ENCODE measurements around the gene AKR1C1.
"Not testable (repeated sequence)": the region's sequence is repeated elsewhere in the genome, so short reads cannot be mapped to it uniquely, and the experiment has no call there.

The AKR1C1 gene

DNA sequence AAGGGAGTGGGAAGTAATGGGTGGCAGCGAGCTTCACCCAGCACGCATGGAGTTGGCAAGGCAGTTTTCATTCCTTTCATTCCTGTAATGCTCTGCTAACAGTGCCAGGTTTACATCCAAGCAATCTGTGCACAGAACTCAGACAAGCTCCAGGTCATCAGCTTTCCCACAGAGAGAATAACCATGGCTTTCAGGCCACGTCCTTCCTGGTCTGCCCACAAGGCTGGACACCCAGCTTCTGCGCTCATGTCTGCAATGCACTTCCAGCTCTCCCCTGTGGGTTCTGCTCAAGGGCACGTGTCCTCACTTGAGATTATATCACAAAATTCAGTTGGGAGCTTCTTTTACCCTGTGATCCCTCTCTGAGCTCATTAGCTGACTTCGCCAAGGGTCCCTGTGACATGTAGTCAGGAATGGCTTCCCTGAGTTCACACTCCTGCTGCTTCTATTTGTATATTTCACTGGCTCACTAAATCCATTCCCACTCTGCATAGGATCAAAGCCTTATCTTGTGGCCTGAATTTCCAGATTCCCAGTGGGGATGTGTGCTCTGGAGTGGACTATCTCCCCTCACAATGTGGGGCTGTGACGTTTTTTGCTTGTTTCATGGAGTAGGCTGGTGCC is 21.9 kb downstream of the AKR1C1 start:
- no peak for DNase-seq

DNA sequence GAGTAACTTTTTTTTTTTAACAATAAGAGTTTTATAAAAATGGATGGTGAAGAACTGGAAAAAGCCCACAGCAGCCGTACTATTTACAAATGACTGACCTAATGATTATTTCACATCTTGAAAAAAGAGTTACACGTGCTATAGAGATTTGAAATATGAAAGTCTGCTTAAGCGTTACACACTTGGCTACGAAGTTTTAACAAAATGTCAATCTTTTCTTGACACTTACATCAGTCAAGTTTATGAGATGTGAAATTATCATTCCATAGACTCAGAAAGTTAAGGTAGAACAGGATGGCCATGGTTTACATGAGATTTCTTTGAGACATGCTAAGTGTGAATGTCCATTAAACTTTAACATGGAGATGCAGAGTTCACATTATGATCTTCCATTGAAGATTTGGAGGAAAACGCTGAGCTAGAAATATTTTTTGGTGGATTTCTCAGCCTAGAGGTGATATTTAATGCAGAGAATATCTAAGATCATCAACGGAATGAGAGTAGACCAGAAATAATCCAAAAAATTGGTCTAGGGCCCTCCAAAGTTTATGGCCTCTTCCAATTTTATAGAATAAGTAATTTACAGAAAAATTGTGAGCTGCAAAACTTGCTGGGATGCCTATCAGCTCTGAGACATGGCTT is 24.9 kb downstream of the AKR1C1 start:
- DNase-seq = not testable (repeated sequence)

DNA sequence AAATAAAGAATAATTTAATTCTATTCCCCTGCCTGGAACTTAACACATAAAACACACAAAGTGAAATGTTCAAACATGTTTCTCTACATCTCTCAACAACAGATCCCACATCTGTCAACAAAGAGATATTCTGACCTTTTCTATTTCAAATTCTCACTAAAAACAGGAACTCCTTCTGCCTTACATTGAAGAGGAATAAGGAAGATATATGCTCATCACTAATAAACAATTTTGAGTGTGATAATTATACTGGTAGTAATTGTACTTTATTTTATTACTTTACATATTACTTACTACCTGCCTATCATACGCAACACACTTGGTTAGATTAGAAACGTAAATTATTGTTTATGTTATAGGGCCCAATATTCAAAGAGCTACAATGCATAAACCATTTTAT is 27.0 kb downstream of the AKR1C1 start:
- DNase-seq = no peak

DNA sequence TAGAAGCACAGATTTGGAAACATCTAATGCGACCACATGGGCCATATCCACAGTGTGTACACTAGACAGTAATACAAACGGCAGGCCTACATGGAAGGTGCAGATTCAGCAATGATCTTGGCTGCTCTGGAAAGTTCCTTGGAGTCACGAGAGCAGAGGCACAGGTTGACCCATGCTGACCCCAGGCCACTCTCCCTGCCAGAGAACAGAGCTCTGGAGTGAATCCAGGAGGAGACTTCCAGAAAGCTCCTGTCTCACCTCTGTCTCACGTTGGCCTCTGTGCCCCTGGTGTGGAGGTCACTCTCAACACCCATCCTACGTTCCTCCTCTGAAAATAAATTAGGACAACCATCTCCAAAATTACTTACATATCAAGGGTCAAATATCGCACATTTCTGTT is 28.2 kb downstream of the AKR1C1 start:
- not testable (repeated sequence) for DNase-seq

DNA sequence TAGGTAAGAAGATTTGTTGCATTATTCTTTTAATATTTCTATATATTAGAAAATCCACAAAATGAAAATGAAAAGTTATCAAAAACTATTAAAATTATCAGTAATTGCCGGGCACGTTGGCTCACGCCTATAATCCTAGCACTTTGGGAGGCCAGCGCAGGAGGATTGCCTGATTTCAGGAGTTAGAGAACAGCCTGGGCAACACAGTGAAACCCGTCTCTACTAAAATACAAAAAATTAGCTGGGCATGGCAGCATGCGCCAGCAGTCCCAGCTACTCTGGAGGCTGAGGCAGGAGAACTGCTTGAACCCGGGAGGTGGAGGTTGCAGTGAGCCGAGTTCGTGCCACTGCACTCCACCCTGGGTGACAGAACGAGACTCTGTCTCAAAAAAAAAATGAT is 29.3 kb downstream of the AKR1C1 start:
- not testable (repeated sequence) for DNase-seq

DNA sequence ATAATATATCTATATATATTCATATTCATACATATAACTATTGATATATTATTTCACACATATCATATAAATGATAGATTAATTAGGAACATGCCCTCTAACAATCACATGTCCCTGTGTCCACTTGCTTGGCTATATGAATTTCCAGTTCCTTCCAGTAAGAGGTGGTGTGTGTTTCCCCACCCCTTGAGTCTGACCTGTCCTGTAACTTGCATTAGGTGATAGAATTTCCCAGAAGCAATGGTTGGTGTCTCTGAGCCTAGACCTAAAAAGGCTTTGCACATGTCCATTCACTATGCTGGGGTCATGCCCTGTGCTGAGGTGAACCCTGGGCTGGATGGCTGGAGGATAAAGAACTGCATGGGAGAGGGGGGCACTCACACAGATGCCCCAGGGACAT is 31.0 kb downstream of the AKR1C1 start:
- DNase-seq = not testable (repeated sequence)

DNA sequence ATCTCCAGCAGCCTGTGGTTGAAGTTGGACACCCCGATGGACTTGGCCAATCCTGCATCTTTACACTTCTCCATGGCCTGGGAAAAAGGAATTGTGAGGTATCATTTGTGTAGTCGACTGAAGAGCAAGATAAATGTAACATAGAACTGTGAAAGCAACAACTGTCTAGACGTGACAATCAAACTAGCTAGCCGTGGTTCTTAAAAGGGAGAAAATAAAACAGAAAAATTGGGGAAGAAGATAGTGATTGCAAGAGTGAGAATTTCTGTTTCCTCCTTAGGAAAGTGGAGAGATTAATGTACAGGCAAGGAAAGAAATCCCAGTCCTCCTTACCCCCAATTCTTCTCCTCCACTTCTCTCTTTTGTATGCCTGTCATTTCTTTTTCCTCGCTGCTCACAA is 35.5 kb downstream of the AKR1C1 start:
- DNase-seq = no peak

DNA sequence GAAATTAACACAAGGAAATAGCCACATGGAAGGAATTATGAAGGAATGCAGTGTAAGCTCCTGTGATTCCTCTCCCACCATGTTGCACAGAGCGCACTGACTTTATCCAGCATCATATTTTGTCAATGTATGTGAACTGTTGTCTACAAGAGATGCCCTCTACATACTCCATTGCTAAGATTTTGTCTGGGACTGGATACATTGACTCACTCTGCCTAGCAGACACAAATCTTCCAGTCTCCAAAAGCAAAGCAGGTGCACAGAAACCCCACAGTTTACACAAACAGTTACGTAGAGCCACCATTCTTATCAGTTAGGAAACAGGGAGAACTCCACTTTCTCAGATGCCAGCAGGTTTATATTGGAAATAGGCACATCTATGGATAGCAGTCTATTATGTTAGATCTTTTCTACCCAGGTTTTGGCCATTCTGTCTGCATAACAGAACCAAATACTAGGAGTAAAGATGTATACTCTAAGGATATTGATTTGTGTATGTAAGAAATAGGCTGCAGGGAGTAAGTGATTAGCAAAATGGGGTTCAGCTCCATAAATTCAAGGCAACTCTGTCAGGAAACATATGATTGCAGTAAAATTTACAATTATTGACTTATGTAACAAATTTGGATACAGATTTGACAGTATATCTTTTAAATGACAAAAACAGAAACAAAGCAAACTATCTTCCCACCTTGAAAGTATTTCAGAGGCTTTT is 39.0 kb downstream of the AKR1C1 start:
- no peak for DNase-seq

DNA sequence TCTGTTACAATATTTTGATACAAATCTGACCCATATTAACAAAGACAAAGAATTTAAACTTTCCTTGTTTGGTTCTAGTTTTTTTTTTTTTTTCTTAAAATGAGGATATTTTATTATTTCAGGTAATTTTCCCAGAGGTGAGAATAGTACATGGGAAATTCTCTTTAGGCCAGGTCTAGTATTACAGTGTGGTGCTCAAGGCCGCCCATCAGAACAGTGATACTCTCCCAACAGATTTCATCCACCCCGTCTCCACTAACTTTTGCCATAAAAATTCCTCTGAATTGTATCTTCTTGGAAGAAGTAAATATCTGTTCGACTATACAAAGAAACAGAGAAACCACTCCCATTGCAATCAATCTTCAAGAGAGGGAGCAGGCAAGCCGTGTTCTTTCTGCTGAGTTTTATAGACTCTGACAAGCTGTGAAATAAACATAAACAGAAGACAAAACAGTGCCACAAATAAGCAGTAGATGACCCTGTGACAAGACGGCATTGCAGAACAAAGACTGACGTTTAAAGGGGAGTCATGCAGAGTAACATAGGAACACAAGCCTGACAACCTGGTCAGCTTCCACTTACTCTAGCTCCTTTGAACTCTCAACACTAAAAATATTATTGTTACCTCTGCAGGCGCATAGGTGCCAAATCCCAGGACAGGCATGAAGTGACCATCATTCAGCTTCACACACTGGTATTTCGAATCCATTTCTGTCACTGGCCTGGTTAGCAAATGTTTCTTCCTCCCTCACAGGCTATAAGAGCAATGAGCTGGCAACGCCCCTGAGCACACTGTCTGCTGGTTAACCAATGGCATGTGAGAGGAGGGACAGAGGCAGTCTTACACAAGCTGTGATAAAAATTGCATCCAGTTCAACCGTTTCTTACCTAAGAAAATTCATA is 40.2 kb downstream of the AKR1C1 start, which contains the start of gene AKR1C2:
TSS of gene AKR1C2 (minus strand) at position 731 of the 903 bp plus-strand sequence. CDS start at position 709, 22 bp downstream.
- DNase-seq = not testable (repeated sequence)

DNA sequence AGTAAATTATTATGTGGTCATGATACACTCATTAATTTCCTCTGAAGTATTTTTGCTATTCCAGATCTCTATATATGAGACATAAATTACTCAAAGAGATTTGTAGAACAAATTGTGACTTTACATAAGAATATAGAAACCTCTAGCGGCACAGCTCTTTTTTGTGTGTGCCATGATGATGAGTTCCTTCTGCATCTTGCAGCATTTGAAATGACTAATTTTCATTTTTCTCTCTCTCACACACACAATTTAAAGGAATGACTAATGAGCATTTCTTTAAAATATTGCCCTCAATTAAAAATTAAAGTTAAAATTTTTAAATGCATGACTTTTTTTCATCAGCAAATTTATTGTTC is 40.8 kb downstream of the AKR1C1 start:
- DNase-seq = not testable (repeated sequence)

DNA sequence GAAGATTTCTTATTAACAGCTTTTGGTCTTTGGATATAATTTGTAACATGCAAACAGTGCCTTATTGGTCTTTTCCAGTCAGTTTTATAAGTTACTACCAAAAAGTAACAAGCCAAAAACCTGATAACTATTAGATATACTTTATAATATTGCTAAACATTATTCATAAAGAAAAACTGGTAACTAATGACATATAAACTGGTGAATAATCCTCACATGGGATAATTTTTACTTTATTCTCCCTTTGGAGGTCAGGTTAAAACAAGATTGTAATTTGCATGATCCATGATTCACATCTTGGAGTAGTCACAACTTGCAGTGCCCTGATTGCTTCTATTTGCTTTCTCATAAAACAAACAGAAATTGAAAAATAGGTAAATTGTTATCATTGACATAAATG is 41.3 kb downstream of the AKR1C1 start:
- DNase-seq = not testable (repeated sequence)

DNA sequence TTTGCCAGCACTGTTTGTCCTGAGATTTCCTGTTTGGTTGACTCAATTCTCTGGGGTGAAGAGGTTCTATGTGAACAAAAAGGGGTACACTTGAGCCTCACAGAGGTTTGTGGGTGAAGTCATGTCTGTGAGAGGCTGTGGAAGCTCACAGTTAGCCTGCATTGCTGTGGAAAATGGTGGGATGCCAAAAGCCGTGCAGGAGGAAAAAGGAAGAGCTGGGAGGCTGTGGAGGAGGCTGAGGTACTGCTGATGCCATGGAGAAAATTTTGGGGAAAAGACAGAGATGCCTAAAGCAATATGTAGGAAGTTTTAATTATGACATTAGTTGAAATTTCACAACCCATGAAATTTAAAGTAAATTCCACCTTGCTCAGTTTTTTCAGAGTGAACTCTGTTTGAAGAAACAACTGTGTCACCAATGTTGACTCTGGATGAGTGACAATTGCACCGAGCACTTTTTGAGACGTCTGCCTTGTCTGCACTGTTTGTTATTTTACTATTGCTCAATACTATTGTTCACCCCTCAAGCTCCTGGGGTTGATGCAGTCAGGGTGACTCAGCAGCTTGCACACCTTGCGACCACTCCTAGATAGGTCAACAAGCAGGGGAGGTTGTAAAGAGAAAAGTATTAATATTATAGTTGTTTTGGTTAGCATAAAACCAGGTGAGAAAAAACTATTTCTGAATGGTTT is 45.8 kb downstream of the AKR1C1 start:
- DNase-seq = not testable (repeated sequence)

DNA sequence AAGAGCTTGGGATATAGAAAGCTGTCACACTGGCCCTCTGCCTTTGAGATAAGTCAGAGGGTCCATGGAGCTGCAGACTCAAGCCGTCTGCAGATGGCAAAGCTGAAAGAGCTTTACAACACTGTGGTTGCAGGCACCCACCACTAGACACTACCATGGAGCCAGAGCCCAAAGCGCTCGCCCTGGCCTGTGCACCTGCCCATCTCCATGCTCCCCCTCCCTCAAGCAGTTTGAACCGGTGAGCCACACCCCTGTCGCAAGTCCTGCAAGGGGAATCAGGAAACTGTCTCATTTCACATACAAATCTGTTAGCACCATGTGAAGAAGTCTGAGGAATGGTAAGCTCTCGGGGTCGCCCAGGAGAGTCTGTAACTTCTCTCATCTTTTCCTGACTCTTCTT is 46.8 kb downstream of the AKR1C1 start:
- not testable (repeated sequence) for DNase-seq

DNA sequence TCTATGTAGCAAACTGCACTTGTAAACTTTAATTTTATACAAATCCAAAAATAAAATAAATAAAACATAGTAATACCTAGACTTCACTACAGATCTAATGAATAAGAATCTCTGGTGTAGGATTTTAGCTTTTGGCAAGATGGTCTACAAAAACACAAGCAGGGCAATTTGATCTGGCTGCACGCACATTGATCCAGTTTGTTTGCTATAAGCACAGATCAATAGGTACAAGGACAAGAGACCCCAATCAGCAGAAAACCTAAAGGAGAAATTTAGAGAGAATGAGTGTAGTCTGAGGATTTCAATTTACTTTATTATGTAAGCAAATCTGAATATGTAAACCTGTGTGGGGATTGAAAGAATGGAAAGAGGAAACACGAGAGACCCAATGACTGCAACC is 48.2 kb downstream of the AKR1C1 start:
- not testable (repeated sequence) for DNase-seq

DNA sequence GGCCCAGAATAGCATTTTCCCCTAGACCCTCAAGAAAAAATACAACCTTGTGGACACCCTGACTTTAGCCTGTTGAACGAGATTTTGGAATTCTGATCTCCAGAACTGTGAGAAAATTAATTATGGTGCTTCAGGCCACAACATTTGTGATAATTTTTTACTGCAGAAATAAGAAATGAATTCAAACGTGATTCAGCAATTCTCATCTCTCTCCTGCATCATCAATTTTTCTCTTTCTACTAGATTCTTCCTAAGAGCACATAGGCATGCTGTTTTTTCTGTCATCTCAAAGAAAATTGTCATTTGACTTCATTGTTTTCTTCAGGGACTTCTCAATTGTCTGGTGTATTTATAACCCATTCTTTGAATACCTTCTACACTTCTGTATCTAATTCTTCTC is 49.4 kb downstream of the AKR1C1 start:
- no peak for DNase-seq

DNA sequence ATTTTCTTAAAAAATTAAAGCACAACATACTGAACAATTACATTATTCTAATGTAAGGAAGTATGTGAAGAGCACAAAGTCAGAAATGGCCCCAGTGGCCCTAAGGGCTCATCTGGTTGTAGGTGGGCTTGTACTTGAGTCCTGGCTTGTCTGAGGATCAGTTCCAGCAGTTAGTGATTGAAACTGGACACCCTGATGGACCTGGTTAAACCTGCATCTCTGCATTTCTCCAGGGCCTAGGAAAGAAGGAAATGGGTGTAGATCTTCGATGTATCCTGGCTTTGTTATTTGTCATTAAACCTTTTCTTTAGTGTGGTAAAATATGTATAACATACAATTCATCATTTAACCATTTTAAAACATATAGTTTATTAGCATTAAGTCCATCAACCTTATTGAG is 50.2 kb downstream of the AKR1C1 start:
- DNase-seq = no peak

DNA sequence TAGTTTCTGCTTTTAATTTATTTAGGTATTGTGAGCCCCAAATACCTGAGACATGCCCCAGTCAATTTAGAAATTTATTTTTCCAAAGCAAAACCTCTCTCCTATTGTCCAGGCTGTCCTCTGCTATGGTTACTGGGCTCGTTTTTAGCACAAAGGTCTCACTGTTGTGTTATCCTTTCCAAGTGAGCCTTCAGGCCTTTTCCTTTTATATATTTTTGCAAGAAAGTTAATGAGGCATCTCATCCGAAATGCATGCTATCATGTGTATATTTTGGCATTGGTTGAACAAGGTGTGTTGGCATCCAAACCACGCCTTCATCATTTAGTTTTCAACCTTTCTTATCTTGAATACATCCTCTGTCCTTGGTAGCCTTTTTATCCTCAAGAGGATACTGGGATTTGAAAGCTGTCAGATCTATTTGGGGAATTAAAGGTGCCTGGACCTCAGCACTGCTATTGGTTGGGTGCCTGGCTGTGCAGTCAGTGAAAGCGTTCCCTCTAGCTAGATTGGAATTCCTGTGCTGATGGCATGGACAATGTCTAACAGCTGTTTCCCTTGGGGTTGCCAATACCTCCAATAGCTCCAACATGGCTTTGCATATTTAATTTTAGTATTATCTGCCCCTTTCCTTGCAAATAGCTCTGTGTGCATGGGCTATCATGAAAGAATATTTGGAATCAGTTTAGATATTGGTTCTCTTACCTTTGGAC is 51.1 kb downstream of the AKR1C1 start:
- DNase-seq = not testable (repeated sequence)

DNA sequence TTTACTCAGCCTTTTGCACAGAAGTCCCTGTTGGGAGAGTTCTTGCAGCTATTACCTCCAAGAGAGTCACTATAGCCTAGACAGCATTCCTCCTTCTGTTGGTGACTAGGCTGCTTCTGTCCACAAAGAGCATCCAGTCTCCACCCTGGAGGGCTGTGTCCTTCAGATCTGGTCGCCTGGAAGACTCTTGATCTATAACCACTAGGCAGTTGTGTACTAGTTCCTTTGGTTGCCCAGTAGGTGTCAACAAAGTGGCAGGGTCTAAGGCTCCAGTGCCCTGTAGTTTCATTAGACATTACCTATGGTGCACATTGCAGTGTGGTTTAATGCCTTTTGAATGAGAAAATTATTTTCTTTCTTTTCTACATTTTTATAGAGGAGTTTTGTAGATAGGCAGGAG is 51.7 kb downstream of the AKR1C1 start:
- DNase-seq = no peak

DNA sequence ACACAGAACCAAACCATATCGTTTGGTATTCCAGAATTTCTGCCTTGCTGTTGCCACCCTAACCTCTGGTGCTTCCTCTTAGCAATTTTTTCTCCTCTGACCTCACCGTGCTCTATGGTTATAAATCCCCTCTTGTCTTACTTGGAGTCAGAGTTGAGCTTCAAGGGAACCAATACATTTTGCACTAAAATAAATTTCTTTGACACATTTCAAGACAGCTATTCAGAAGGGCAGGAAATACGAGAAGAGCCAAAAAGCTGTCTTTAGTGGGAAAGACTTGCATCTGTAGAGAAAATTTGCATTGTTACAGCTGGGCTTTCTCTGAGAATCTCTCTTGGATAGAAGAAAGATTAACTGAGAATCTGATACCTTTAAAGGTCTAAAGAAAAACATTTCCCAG is 54.9 kb downstream of the AKR1C1 start:
- no peak for DNase-seq

DNA sequence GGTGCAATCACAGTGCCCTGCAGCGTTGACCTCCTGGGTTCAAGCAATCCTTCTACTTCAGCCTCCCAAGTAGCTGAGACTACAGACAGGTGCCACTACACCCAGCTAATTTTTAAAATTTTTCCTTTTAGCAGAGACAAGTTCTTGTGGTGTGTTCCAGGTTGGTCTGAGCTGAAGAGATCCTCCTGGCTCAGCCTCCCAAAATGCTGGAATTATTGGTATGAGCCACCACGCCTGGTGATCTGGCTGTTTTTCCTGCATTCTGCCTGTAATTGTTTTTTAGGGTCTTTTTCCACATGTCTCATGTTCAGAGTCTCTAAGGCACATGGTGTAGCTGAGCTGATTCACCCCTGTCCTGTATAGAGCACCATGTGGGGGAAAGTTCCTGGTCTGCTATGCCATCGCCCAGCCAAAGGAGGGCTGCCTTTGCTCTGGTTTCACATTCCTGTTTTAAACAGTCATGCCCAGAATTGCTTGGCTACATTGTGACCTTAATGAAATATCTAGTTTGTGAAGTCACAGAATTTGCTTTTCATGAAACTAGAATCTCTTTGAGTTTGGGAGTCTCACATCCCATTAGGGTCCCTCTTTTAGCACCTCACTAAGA is 55.6 kb downstream of the AKR1C1 start:
- not testable (repeated sequence) for DNase-seq
